GM18873 (cell line): ENCODE data around the gene POMP.
"Not testable (repeated sequence)": the region's sequence is repeated elsewhere in the genome, so short reads cannot be mapped to it uniquely, and the experiment has no call there.

Experiments used
- ATAC-seq: cut with Tn5 transposase; IDR thresholded peaks from one replicate; pipeline ENCODE4 v1.9.1; 2021; ENCODE audit warnings: mild to moderate bottlenecking, moderate library complexity, moderate number of reproducible peaks; ENCODE audit not compliant: unreplicated experiment, low FRiP score

The POMP gene

DNA sequence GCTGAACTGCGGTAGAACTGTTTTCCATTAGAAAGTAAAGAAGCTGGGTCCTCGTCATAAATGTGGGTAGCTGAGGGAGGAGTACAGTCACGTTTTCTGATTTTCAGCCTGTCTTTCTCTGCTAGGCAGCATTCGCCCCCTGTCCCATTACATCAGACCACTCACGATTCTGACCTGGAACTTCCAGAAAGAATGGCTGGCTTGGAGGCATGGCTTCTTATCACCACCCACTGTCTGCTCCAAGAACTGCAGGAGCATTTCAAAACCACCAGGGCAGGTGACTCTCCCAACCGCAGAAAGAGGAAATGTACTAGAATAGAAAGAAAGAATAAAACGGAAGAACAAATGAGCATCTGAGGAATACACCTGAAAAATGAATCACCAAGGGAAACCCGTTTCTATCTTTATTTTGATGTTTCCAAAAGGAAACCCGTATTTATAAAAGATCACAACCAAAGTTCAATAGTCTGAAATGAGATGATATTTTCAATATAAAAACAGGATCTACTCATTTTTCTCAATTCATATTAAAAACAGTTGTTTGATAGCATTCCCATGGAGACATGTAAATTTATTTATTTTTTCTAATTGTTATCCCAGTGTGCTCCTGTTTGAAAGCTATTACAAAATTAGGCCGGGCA is 22.1 kb upstream of the POMP start:
- ATAC-seq, result no peak

GRCh38 chr13:28637714-28638355 is 21.1 kb upstream of the POMP start:
- no peak for ATAC-seq

DNA sequence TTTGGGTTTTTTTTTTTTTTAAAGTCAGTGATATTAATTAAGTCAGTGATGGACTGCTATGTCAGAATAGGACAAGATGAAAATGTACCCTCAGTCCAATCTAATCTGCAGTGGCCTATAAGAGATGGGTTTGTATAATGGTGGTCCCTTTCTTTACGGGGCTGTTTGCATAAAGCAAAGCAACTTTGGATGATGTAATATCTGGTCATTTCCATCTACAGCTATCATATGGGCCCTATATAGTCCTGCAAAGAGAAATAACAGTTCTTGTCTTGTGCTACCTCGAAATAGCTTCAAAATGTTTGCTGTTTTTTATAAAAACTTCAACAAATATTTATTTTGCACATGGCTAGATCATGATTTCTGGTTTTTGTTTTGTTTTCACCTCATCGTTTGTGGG is 20.2 kb upstream of the POMP start:
- ATAC-seq, result no peak

DNA sequence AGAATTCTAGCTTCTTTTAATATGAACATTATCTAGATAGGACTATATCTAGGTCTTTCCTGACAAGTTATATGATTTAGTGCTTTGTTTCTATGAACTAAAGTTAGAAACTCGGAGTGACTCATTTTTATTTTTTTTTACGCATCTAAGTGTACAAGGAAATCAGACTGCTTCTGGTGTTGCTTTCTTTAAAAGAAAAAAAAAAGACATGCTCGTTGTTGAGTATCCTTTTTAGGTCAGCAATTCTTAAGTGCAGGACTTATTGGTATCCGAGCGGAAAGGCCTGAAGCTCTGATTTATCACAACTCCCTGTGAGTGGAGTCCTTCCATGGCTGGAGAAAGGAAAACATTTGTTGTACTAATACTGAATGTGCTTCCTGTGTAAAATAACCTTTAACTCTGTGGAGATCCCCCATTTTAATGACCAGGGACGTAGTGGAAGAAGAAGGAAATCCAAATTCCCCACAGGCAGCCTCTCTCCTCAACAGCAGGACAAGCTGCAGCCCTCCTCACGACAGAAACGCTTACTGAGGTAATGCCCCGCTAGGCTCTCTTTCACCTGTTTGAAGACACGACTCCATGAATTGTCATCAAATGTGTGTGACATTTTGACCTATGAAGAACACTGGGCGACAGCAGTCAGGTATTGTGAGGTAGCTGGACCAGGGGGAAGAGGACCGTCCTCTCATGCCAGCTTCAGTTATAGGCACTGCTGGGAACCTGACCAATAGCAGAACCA is 17.9 kb upstream of the POMP start:
- no peak for ATAC-seq

DNA sequence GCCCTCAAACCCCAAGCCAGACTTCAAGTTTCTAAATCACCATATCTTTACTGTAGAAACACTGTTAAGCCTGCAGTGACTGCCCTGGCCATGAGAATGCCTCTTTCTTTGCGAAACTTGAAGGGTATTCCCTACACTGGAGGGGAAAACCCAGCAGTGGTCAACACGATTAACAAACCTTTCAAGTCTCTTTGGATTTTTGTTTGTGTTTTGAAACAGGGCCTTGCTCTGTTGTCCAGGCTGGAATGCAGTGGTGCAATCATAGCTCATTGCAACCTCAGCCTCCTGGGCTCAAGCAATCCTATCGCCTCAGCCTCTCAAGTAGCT is 17.4 kb upstream of the POMP start:
- peak; percentile 91 for ATAC-seq

- no peak for ATAC-seq
These were observed 8.6 kb upstream of the POMP start for GRCh38 chr13:28650284-28650683.

GRCh38 chr13:28651810-28652401 is 7.0 kb upstream of the POMP start:
- ATAC-seq, result no peak

DNA sequence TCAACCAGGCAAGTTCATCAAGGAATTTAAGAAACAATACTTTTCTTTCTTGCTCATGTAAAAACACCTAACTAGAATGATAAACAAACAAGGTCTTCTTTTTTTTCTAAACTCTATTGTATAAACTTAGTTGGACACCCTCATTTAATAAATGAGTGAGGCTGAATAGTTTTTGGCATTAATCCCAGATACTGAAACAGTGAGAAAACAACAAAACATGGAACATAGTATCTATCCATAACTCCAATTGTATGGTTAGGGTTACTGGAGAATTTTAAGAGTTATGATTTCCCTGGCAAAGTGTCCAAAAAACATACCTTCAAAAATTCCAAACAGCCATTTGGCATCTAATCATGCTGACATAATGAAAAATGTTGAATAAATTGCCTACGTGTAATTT is 5.8 kb upstream of the POMP start:
- no peak for ATAC-seq

GRCh38 chr13:28654276-28654675 is 4.7 kb upstream of the POMP start:
- no peak for ATAC-seq

- ATAC-seq, result no peak
These were observed 3.4 kb upstream of the POMP start for GRCh38 chr13:28655561-28655960.

- no peak for ATAC-seq
These were observed 969 bp upstream of the POMP start for GRCh38 chr13:28657784-28658538.

DNA sequence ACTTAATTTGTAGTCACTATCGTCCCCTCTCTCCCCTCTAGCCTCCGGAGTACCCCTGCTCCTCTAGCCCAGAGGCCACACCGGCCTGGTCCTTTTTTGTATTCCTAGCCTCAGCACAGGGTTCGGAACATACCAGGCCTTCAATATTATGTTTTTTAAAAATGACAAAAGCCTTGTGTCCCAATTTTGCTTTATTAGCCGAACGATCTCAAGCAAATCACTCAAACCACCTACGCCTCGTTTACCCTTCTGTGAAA is 463 bp upstream of the POMP start:
- ATAC-seq, result no peak

GRCh38 chr13:28659621-28659970 is 666 bp downstream of the POMP start:
- peak; percentile 26 for ATAC-seq

- ATAC-seq, result no peak
These were observed 8.1 kb downstream of the POMP start for GRCh38 chr13:28666897-28667488.

- no peak for ATAC-seq
These were observed 12.3 kb downstream of the POMP start for GRCh38 chr13:28671126-28671792.

- no peak for ATAC-seq
These were observed 19.9 kb downstream of the POMP start for GRCh38 chr13:28678809-28679208.

DNA sequence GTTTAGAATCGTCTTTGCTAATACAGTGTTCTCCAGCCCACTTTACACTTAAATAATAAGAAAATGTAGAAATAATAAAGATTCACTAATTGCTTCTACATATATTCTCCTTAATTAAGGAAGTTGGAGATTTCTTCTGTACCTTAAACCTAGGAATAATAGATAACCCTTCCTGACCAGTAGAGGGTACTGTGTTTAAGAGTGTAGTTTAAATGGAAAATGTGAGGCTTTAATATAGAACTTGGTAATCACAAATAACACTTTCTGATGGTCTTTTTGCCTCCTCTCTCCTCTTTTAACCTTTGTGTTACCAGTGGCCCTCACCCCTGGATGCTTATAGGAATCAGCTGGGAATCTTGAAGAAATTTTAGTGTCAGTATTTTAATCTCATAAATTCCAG is 20.7 kb downstream of the POMP start:
- no peak for ATAC-seq

DNA sequence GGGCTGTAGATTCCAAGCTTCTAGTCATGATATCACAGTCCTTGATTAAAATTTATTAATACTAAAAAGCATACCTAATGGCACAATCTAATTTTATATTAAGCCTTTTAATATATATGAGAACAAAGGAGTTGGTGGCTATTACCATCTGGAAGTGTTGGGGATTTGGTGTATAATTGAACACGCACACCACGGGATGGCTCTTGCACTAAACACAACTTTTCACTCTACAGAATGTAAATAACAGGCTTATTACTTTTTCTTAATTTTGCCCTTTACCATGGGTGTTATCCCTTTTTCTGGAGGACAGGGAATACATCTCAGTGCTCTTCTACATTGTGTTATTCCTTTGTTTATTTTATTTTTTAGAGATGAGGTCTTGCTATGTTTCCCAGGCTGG is 21.6 kb downstream of the POMP start:
- ATAC-seq, result no peak

DNA sequence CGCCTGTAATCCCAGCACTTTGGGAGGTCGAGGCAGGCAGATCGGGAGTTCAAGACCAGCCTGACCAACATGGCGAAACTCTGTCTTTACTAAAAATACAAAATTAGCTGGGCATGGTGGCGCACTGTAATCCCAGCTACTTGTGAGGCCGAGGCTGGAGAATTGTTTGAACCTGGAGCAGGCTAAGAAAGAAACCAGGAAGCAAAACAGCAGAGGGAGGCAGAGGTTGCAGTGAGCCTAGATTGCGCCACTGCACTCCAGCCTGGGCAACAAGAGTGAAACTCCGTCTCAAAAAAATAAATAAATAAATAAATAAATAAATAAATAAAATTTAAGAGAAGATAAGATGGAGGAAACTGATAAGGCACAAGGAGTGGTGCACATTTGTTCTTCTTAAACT is 24.2 kb downstream of the POMP start:
- ATAC-seq, result not testable (repeated sequence)

- no peak for ATAC-seq
These were observed 25.3 kb downstream of the POMP start for GRCh38 chr13:28684257-28684656.
